ENCODE measurements around the gene VDAC1. TPM values are rescaled to one million over a fixed set of nuclear protein-coding genes. Genes with fewer than 3 reads are reported as not detected.
A peak's percentile ranks its signal among the peaks of the same experiment; 100 is the strongest.

VDAC1 gene
- total and polyA plus RNA-seq, 10 of the 15 experiments (the other 5 are each of a cell fraction or from before 2014, with no cell fraction given): 245 to 488 (median 349) TPM

- TF ChIP-seq KAT2A (conservative IDR thresholded peaks at IDR 0.05; ENCODE audit: control insufficient read depth, low read depth, low read length): no peak
- TF ChIP-seq MYC (IDR thresholded peaks at IDR 0.05; ENCODE audit: insufficient read depth, insufficient read length, insufficient replicate concordance, low read length, severe bottlenecking): peak; percentile 3
- 0 out of 4 replicates have a peak, but pooled peaks of 1 of the 2 experiments have one; percentile 13 for TF ChIP-seq EP300 (IDR thresholded peaks at IDR 0.05; ENCODE audit: borderline replicate concordance in 1 of 2, control insufficient read depth in 1 of 2, low read depth in 2 of 2, low read length in 2 of 2)
- peak; percentile 93 to 94 for TF ChIP-seq IKZF2 (IDR thresholded peaks at IDR 0.05)
- peak; percentile 55; the same call in 1 of the 2 replicates for TF ChIP-seq RCOR1 (conservative IDR thresholded peaks at IDR 0.05; ENCODE audit: low read depth, low read length)
- no peak; the same call in 1 of the 2 replicates for TF ChIP-seq MTA2 (IDR thresholded peaks at IDR 0.05; ENCODE audit: low read depth)
- TF ChIP-seq NFXL1 (IDR thresholded peaks at IDR 0.05; ENCODE audit: borderline replicate concordance): no peak
- TF ChIP-seq SIX5 (IDR thresholded peaks at IDR 0.05; ENCODE audit: low read depth, low read length, severe bottlenecking): no peak
- TF ChIP-seq ZNF217 (IDR thresholded peaks at IDR 0.05): no peak
- no peak for TF ChIP-seq IRF3 (IDR thresholded peaks at IDR 0.05)
- 0 out of 2 replicates have a peak, but pooled peaks have one; percentile 23 for TF ChIP-seq MYB (IDR thresholded peaks at IDR 0.05; ENCODE audit: borderline replicate concordance, low read depth, low read length)
- no peak for TF ChIP-seq SMC3 (IDR thresholded peaks at IDR 0.05; ENCODE audit: borderline replicate concordance, low read length)
- no peak for TF ChIP-seq RAD51 (IDR thresholded peaks at IDR 0.05)
- TF ChIP-seq, protein P1, sequence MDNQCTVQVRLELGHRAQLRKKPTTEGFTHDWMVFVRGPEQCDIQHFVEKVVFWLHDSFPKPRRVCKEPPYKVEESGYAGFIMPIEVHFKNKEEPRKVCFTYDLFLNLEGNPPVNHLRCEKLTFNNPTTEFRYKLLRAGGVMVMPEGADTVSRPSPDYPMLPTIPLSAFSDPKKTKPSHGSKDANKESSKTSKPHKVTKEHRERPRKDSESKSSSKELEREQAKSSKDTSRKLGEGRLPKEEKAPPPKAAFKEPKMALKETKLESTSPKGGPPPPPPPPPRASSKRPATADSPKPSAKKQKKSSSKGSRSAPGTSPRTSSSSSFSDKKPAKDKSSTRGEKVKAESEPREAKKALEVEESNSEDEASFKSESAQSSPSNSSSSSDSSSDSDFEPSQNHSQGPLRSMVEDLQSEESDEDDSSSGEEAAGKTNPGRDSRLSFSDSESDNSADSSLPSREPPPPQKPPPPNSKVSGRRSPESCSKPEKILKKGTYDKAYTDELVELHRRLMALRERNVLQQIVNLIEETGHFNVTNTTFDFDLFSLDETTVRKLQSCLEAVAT (IDR thresholded peaks at IDR 0.05): peak; percentile 29; the same call in 1 of the 2 replicates
- TF ChIP-seq, protein P2, sequence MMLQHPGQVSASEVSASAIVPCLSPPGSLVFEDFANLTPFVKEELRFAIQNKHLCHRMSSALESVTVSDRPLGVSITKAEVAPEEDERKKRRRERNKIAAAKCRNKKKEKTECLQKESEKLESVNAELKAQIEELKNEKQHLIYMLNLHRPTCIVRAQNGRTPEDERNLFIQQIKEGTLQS (IDR thresholded peaks at IDR 0.05; ENCODE audit: borderline replicate concordance, extremely low read depth, low read depth, low read length): no peak
- TF ChIP-seq SREBF1 (IDR thresholded peaks at IDR 0.05; ENCODE audit: low read length): no peak
- peak; percentile 94 for TF ChIP-seq IKZF1 (conservative IDR thresholded peaks at IDR 0.05)
- peak; percentile 41; the same call in 1 of the 2 replicates for TF ChIP-seq NFYB (IDR thresholded peaks at IDR 0.05; ENCODE audit: insufficient read depth, low read depth, low read length)
- TF ChIP-seq POLR2AphosphoS5 (IDR thresholded peaks at IDR 0.05; ENCODE audit: low read length): peak; percentile 77; the same call in 1 of the 2 replicates
- peak; percentile 93 for TF ChIP-seq ATF7 (IDR thresholded peaks at IDR 0.05; ENCODE audit: low read depth)
- TF ChIP-seq HSF1 (IDR thresholded peaks at IDR 0.05; ENCODE audit: low read depth, low read length): no peak
- TF ChIP-seq JUNB (IDR thresholded peaks at IDR 0.05): no peak
- TF ChIP-seq CREM (IDR thresholded peaks at IDR 0.05; ENCODE audit: low read depth): peak; percentile 96
Measured at GRCh38 chr5:133968204-133968980, 36.4 kb downstream of the VDAC1 start, which contains the start of gene C5orf15 (continued).
